GM12874 (cell line): ENCODE results near the gene FAM9C.

Source experiments
- CTCF ChIP-seq: IDR thresholded peaks from 2 replicates; pipeline ENCODE4 v1.5.1; 2011; ENCODE audit warnings: low read depth, mild to moderate bottlenecking, control low read depth, low read length, moderate library complexity; ENCODE audit not compliant: insufficient read depth

FAM9C gene

DNA sequence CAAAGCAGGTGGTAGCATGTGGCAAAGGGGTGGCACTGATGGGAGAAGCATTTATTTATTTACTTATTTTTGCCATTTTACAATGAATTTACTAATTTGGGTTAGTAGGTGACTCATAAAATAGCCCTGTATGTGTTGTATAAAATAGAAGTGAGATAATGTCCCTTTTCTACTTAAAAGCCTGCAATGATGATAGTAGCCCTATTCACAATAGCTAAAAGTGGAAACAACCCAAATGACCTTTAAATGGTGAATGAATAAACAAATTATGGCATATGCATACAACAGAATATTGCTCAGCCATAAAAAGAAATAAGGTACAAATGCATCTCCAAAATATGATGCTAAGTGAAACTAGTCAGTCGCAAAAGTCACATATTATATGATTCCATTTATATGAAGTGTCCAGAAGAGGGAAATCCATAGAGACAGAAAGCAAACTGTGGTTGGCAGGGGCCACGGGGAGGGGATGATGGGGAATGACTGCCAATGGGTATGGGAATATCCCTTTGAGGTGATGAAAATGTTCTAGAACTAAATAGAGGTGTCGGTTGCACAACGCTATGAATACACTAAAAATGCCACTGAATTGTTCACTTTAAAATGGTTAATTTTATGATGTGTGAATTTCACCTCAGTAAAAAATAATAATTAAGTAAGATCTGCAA, 35.8 kb upstream of the FAM9C start:
- no peak for TF ChIP-seq CTCF

DNA sequence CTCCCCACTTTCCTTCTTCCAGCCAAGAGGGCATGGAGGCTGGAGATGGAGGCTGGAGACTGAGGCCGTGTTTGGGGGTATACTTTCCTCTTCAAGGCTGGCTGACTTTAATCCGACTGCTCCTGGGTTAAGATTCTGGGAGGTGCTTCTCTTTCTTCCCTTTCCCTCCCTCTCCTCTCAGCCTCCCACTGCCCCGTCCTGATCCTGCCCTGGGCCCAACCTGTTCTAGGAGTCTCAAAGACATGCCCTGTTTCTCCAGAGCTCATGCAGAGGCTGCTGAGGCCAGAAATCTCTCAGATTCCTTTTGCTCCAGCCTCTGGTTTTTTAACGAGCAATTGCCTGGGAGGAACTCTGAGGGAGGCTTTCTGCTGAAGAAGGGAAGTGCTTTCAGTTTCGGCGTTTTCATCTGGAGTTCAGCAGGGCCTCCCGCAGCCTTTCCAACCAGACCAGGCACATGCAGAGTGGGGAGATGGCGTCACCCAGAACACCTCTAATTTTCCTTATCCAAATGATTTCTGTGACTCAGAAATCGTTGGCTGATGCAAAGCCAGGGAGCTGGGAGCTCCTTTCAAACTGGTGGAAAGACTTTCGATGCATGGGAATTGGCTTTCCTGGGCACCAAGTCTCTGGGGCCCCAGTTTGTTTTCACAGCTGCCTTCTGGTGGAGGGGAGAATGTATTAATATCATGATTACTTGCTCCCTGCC, 34.5 kb upstream of the FAM9C start:
- no peak for TF ChIP-seq CTCF

- no peak for TF ChIP-seq CTCF
Measured at GRCh38 chrX:13077168-13077567, 32.7 kb upstream of the FAM9C start.

DNA sequence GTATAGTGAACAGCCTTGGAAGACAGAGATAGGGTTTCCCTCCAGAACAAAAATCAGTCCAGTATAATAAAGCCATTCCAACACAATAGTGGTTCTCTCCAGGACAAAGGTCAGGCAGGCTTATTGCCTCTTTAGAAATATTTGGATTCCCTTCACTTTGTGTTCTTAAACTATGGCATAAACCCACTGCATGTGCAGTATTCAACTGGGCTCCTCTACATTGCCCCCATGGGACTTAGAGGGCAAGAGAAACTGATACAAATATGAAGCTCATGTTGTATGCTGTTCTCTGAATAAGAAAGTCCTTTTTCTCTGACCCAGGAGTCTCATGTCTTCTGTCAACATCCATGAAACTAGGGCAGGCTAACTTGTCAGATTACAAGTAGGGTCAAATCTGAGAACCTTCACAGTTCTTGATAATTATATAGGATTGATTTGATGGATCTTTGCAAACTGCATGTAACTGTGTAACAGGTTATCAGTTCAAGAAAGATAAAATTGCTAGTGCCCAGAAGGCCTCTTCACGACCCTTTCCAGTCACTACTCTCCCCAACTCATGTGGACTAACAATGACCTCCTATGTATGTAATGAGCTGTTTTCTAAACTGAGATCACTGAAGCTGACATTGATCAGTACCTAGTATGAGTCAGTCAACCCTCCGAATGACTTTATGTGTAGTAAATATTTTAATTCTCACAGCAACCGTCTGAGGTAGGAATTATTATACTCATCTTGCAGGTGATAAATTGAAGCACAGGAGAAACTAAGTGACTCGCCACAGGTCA, 31.9 kb upstream of the FAM9C start:
- no peak for TF ChIP-seq CTCF

DNA sequence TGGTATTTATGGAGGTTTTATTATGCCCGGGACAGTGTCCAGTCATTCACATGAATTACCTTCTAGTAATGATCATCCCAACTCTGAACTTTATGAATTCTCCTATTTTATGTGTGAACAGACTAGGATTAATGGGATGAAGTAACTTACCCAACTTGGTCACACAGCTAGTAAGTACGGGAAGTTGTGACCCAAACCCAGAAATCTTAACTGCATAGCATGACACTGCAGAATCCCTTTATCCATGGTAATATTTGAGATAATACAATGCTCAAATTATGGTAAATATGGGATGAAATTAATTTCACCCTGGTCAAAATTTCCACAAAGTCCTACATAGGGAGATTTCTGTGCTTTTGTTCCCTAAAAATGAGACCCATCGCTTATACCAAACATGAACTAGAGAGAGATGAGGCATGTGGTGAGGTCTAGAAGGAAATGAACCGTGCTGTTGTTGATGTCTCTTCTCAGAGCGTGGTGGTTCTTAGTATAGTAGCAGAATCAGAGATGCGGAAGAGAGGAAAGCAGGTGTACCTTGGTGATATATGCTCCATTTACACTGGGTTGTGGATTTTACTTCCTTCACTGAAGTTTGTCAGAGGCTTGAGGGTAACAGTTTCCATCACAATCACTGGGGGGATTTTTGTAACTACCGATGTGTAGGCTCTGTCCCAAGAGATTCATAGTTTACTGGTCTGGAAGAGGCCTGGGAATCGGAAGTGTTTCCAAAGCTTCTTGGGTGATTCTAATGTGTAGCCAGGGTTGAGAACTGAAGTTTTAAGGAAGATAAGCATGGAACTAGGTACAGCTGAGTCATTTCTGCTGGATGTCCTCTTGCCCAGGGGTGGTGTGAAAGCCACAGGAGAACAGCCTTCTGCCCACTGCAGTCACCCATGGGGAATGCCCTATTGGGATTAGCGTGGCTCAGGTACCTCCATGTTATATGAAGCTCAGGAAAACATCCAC, 30.2 kb upstream of the FAM9C start:
- no peak for TF ChIP-seq CTCF

DNA sequence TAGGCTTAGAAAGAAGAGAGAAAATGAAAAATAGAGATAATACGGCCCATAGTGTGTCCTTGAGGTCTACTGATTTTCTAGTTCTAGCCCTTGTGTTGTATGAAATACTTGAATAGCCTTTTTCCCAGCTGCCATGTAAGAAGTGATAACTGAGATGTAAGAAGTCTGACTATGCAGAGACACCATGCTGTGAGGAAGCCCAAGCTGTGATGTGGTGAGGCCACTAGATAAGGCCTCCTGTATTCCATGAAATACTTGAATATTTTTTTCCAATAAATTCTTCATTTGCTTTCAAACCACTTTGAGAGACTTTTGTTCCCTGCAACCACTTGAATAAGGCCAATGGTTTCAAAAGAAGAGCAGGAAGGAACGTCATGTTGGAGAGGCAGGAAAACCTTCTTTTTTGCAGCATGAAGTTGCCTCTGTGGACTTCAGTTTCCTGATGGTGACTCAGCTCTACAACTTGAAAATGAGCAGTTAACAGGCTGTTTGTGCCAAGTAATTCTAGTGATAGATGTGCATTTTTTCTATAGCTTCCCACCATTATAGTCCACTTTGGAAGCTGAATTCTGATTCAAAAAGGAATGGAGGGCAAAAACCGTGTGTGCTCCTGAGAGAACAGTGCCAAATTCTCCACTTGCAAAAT, 25.5 kb upstream of the FAM9C start:
- TF ChIP-seq CTCF: no peak
